Activated naive CD4-positive, alpha-beta T cell treated with anti-CD3 and anti-CD28 coated beads, Interleukin-2, amount 50 U/mL, for 72 hours (primary cell): Measurements from ENCODE around the gene POLE. TPM values are rescaled to one million over a fixed set of nuclear protein-coding genes. Genes with fewer than 3 reads are reported as not detected.

ENCODE experiments used
- ATAC-seq, 2 donors: fragments of 150-1000 bp; cut with Tn5 transposase; 2 replicates each; pipeline ENCODE4 v1.10.0; 2021; ENCODE audit warnings: mild to moderate bottlenecking in 2 of 2, moderate library complexity in 2 of 2
- DNase-seq, 2 donors: peaks; one replicate each; pipeline ENCODE4 v3.0.0; 2021 to 2022; ENCODE audit warnings: low spot score in 2 of 2
- H3K27ac Mint-ChIP-seq, 2 donors: one replicate each; pipeline ENCODE4 v1.8.0; 2022; ENCODE audit warnings: mild to moderate bottlenecking in 2 of 2, mixed read lengths in 2 of 2
- H3K36me3 Mint-ChIP-seq, 2 donors: one replicate each; pipeline ENCODE4 v1.8.0; 2022; ENCODE audit warnings: mixed read lengths in 2 of 2
- H3K9me3 Mint-ChIP-seq, 2 donors: one replicate each; pipeline ENCODE4 v1.8.0; 2022; ENCODE audit warnings: mixed read lengths in 2 of 2
- total RNA-seq, 2 donors: library from RNA; stranded (reverse); gene quantifications; one replicate each; pipeline ENCODE4 v1.2.3, GENCODE V29; 2022

POLE gene
- total RNA-seq, 2 donors from 2014 or later: 164 to 177 TPM

DNA sequence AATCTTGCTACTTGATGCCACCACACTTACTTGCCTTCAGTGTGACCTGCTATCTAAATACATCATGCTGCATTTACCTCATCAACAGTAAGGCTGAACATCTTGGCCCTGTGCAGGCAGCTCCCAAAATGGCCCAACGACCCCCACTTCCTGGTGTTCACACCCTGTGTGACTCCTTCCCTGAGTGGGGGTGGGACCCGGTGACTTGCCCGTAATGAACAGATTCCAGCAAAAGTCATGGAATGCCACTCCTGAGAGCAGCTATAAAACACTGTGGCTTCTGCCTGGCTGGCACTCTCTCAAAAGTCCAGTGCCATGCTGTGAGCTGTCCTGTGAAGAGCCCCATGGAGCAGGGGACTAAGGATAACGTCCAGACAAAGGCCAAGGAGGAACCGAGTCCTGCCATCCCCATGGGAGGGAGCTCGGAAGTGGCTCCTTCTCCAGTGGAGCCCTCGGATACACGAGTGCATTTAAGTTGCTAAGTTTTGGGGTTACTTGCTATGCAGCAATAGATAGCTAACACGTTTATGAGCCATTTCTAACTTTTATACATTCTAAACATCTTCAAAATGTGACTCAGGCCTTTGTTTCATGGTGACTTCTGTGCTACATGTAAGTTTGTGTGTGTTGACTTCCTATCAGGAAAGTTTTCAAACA lies 35.6 kb downstream of the POLE start:
- H3K27ac Mint-ChIP-seq: peak overlapping the region in 1 of 2 donors; percentile 26
- no peak for ATAC-seq
- DNase-seq: no peak
- no peaks in the 10 kb centered on the region for H3K9me3 Mint-ChIP-seq
- peaks cover 13% of the 10 kb centered on the region in 2 donors for H3K36me3 Mint-ChIP-seq

DNA sequence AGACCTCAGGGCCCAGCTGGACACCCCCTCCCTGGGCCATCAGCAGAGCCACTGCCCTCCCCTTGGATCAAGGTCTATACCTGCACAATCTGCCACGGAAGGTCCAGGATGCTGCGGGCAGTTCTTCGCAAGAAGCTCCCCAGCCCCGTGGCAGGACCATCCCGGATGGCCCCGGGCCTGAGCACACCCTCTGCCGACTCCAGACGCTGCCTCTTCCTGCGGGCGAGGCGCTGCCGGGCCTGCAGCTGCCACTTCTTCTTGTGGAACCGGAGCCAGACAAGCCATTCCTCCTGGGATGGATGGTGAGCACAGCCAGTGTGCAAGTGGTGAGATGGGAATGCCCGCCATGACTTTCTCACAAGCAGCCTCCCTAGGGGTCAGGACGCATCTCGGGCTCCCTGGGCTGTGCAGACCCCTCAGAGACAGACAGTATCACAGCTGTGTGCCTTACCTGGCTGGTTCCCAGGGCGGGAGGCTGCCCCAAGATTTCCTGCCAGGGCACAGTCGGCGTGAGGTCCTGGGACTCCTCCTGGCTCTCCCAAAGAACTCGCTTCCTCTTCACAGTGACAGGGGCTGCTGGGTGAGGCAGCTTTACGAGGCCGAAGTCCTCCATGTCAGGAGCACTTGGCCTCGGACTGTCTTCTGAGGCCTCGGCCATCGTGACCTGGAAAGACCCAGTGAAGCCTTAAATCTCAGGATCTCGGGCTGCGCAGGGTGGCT lies 37.8 kb downstream of the POLE start:
- Mint-ChIP-seq H3K27ac (no peak overlapping the region), H3K36me3 (peaks cover 12% of the 10 kb centered on the region in 2 donors), H3K9me3 (no peaks in the 10 kb centered on the region)
- no peak for DNase-seq
- ATAC-seq: no peak

- ATAC-seq (no peak), DNase-seq (no peak)
- Mint-ChIP-seq H3K9me3 (no peaks in the 10 kb centered on the region), H3K27ac (no peak overlapping the region), H3K36me3 (peaks cover 10 to 12% of the 10 kb centered on the region in 2 donors)
Measured at GRCh38 chr12:132648616-132649225, 38.4 kb downstream of the POLE start.

GRCh38 chr12:132647858-132648257 lies 39.3 kb downstream of the POLE start:
- ATAC-seq (no peak), DNase-seq (no peak)
- H3K36me3 Mint-ChIP-seq: peaks cover 5 to 12% of the 10 kb centered on the region in 2 donors
- H3K27ac Mint-ChIP-seq: no peak overlapping the region
- no peaks in the 10 kb centered on the region for H3K9me3 Mint-ChIP-seq

DNA sequence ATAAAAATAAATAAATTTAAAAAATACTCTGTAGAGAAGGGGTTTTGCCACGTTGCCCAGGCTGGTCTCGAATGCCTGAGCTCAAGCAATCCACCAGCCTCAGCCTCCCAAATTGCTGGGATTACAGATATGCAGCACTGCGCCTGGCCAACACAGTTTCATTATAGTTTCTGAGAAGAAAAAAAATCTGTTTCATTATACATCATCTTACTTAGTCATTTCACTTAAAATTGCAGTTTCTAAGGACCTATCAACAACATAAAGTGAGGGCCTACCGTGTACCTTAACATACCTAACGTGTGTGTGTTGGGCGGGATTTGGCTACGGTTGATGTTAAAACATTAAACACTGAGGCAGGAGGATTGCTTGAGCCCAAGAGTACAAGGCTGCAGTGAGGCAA lies 40.3 kb downstream of the POLE start:
- DNase-seq (no peak), ATAC-seq (peak in 1 of 2 donors; percentile 87)
- peaks cover 2 to 13% of the 10 kb centered on the region in 2 donors for H3K36me3 Mint-ChIP-seq
- no peaks in the 10 kb centered on the region for H3K9me3 Mint-ChIP-seq
- H3K27ac Mint-ChIP-seq: peak overlapping the region in 1 of 2 donors; percentile 60

GRCh38 chr12:132642846-132643835 lies 44.0 kb downstream of the POLE start:
- Mint-ChIP-seq H3K36me3 (peaks cover 8 to 27% of the 10 kb centered on the region in 2 donors), H3K27ac (no peak overlapping the region), H3K9me3 (no peaks in the 10 kb centered on the region)
- DNase-seq: no peak
- ATAC-seq: no peak

DNA sequence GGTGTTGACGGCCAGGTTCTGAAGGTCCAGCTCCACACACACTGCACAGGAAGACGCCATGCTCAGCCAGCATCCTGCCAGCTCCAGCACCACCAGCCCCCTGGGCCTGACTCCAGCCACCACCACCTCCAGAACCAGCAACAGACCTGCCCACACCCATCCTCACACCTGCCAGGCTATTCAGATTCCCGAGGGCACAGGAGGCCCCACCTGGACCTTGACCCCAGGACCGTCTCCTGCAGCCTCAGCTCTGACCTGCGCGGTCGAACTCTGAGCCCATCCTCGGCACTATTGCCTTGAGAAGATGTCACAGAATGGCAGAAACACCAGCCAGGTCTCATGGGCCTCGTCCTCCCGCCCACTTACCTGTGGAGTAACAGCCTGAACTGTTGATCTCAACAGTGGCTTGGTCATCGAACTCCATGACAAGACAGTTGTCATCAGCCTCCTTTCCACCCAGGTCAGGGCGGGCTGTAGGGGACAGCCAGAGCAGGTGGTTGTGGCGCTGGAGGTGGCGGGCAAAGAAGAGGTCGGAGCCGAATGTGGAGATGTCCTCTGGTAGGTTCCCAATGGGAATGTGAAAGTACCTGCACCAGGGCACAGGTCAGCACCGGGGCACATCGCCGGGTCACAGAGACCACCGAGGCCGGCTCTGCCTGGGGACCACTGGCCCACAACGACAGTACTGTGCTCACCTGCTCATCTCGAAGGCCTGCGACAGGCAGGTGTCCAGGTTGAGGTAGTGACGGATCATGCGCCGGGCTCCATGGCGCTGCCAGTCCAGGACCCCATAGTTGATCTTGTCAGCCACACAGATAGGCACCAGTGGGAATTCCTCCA lies 45.1 kb downstream of the POLE start:
- DNase-seq (no peak), ATAC-seq (no peak)
- peak overlapping the region in 1 of 2 donors; percentile 60 for H3K27ac Mint-ChIP-seq
- H3K9me3 Mint-ChIP-seq: no peaks in the 10 kb centered on the region
- peaks cover 12 to 26% of the 10 kb centered on the region in 2 donors for H3K36me3 Mint-ChIP-seq

DNA sequence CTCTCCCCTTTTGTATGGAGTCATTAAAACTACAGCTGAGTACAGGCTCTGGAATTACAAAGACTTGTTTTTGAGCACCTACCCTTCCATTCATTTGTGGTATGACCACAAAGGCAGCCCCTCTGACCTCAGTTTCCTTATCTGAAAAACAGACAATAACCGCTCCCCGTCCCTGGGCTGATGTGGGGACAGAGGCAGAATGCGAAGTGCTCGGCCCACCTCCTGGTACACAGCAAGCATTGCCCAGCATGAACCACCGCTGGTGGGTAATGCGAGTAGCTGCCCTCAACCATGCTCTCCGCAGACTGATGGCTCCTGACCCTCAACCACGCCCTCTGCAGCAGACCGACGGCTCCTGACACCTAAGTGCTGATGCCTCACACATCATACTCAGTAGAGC lies 46.2 kb downstream of the POLE start:
- Mint-ChIP-seq H3K27ac (no peak overlapping the region), H3K9me3 (no peaks in the 10 kb centered on the region), H3K36me3 (peaks cover 15 to 29% of the 10 kb centered on the region in 2 donors)
- DNase-seq: no peak
- ATAC-seq: no peak

GRCh38 chr12:132639956-132640520 lies 47.1 kb downstream of the POLE start:
- peaks cover 24 to 38% of the 10 kb centered on the region in 2 donors for H3K36me3 Mint-ChIP-seq
- DNase-seq (no peak), ATAC-seq (no peak)
- peak overlapping the region; percentile 17 to 44 for H3K27ac Mint-ChIP-seq
- H3K9me3 Mint-ChIP-seq: no peaks in the 10 kb centered on the region

- peak in 1 of 2 donors; percentile 31 for ATAC-seq
- H3K27ac Mint-ChIP-seq: no peak overlapping the region
- H3K9me3 Mint-ChIP-seq: no peaks in the 10 kb centered on the region
- H3K36me3 Mint-ChIP-seq: peaks cover 28 to 47% of the 10 kb centered on the region in 2 donors
- DNase-seq: no peak
Measured at GRCh38 chr12:132638541-132639408, 48.4 kb downstream of the POLE start.

- DNase-seq (no peak), ATAC-seq (no peak)
- Mint-ChIP-seq H3K36me3 (peaks cover 28 to 47% of the 10 kb centered on the region in 2 donors), H3K9me3 (no peaks in the 10 kb centered on the region), H3K27ac (no peak overlapping the region)
Measured at GRCh38 chr12:132637811-132638210, 49.3 kb downstream of the POLE start.

GRCh38 chr12:132635076-132635955 lies 51.8 kb downstream of the POLE start:
- H3K9me3 Mint-ChIP-seq: no peaks in the 10 kb centered on the region
- no peak for ATAC-seq
- peak overlapping the region; percentile 63 to 88 for H3K27ac Mint-ChIP-seq
- no peak for DNase-seq
- peaks cover 32 to 50% of the 10 kb centered on the region in 2 donors for H3K36me3 Mint-ChIP-seq

GRCh38 chr12:132634411-132634990 lies 52.6 kb downstream of the POLE start:
- no peak for DNase-seq
- peaks cover 40 to 57% of the 10 kb centered on the region in 2 donors for H3K36me3 Mint-ChIP-seq
- ATAC-seq: no peak
- H3K9me3 Mint-ChIP-seq: no peaks in the 10 kb centered on the region
- H3K27ac Mint-ChIP-seq: peak overlapping the region; percentile 63 to 88
